Loucy (cell line): Measurements from ENCODE around the gene TRPC3.

Experiments
- H2AFZ ChIP-seq: fragments of 200-600 bp; sonication (generic); 2 replicates; pipeline ENCODE4 v1.6.0; 2016; ENCODE audit warnings: antibody characterized with exemption, mild to moderate bottlenecking, low read length, moderate library complexity
- H3F3A ChIP-seq: fragments of 200-600 bp; 2 replicates; pipeline ENCODE4 v1.6.0; 2016; ENCODE audit warnings: antibody characterized with exemption, low read depth, mild to moderate bottlenecking
- H3K27me3 ChIP-seq: fragments of 200-600 bp; sonication (generic); 2 replicates; pipeline ENCODE4 v1.6.1; 2014; ENCODE audit warnings: low read length, mild to moderate bottlenecking; ENCODE audit not compliant: insufficient read depth, poor library complexity, severe bottlenecking
- H3K36me3 ChIP-seq: fragments of 200-600 bp; sonication (generic); 2 replicates; pipeline ENCODE4 v1.6.1; 2016; ENCODE audit warnings: low read length; ENCODE audit not compliant: insufficient read depth
- H3K4me1 ChIP-seq: fragments of 200-600 bp; sonication (generic); 2 replicates; pipeline ENCODE4 v1.5.1; 2014; ENCODE audit warnings: low read length, mild to moderate bottlenecking; ENCODE audit not compliant: insufficient read depth, poor library complexity, severe bottlenecking
- H3K4me2 ChIP-seq: fragments of 200-600 bp; sonication (generic); 2 replicates; pipeline ENCODE4 v1.6.0; 2014; ENCODE audit warnings: antibody characterized with exemption, low read length, low read depth, mild to moderate bottlenecking; ENCODE audit not compliant: poor library complexity, severe bottlenecking
- H3K4me3 ChIP-seq: fragments of 200-600 bp; sonication (generic); 2 replicates; pipeline ENCODE4 v1.5.1; 2014; ENCODE audit warnings: low read length, mild to moderate bottlenecking, mixed read lengths; ENCODE audit not compliant: poor library complexity, severe bottlenecking
- H3K79me2 ChIP-seq: fragments of 200-600 bp; sonication (generic); 2 replicates; pipeline ENCODE4 v1.6.1; 2014; ENCODE audit warnings: low read length; ENCODE audit not compliant: insufficient read depth
- H3K9ac ChIP-seq: fragments of 200-600 bp; sonication (generic); 2 replicates; pipeline ENCODE4 v1.6.0; 2014; ENCODE audit warnings: mild to moderate bottlenecking, low read depth, low read length, moderate library complexity; ENCODE audit not compliant: poor library complexity, severe bottlenecking
- H3K9me2 ChIP-seq: fragments of 200-600 bp; sonication (generic); replicated peaks from 2 replicates; pipeline ENCODE4 v1.6.1; 2016; ENCODE audit warnings: low read depth, low read length, mixed read lengths
- H3K9me3 ChIP-seq: fragments of 200-600 bp; sonication (generic); 2 replicates; pipeline ENCODE4 v1.6.1; 2014; ENCODE audit warnings: mild to moderate bottlenecking, antibody characterized with exemption, low read length, low read depth; ENCODE audit not compliant: insufficient read depth
- H4K20me1 ChIP-seq: fragments of 200-600 bp; sonication (generic); 2 replicates; pipeline ENCODE4 v1.6.0; 2014; ENCODE audit warnings: antibody characterized with exemption, low read length, mild to moderate bottlenecking; ENCODE audit not compliant: insufficient read depth, poor library complexity, severe bottlenecking
- EZH2phosphoT487 ChIP-seq: fragments of 200-600 bp; IDR thresholded peaks from 2 replicates; pipeline ENCODE4 v1.6.1; 2018; ENCODE audit warnings: antibody characterized with exemption, mild to moderate bottlenecking, moderate library complexity, borderline replicate concordance
- TF ChIP-seq, protein P1 (sequence below): fragments of 200-600 bp; sonication (generic); conservative IDR thresholded peaks from 2 replicates; pipeline ENCODE4 v1.5.1; 2014; ENCODE audit warnings: mild to moderate bottlenecking, antibody characterized with exemption, low read length

TRPC3 gene

DNA sequence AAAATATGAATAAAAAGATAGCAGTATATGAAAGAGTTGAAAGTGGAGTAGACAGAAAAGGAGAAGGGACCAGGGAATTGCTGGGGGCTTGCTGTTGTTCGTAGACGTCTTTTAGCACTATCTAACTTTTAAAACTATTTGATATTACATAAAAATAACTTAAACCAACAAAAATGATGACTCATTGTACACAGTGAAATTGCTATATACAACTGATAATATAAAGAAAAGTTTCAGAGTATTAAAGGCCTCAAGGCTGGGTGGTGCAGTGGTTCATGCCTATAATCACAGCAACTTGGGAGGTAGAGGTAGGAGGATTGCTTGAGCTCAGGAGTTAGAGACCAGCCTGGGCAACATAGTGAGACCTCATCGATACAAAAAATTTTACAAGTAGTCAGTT lies 5.2 kb downstream of the TRPC3 start:
- no peak overlapping the region for H3K4me3 ChIP-seq
- H2AFZ ChIP-seq = no peak overlapping the region
- no peak overlapping the region for H3K4me2 ChIP-seq
- H3K4me1 ChIP-seq = no peaks in the 10 kb centered on the region
- no peak overlapping the region for H3K9ac ChIP-seq
- TF ChIP-seq EZH2phosphoT487 = no peak
- TF ChIP-seq, protein P1, sequence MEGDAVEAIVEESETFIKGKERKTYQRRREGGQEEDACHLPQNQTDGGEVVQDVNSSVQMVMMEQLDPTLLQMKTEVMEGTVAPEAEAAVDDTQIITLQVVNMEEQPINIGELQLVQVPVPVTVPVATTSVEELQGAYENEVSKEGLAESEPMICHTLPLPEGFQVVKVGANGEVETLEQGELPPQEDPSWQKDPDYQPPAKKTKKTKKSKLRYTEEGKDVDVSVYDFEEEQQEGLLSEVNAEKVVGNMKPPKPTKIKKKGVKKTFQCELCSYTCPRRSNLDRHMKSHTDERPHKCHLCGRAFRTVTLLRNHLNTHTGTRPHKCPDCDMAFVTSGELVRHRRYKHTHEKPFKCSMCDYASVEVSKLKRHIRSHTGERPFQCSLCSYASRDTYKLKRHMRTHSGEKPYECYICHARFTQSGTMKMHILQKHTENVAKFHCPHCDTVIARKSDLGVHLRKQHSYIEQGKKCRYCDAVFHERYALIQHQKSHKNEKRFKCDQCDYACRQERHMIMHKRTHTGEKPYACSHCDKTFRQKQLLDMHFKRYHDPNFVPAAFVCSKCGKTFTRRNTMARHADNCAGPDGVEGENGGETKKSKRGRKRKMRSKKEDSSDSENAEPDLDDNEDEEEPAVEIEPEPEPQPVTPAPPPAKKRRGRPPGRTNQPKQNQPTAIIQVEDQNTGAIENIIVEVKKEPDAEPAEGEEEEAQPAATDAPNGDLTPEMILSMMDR = no peak
- H3K9me3 ChIP-seq = no peaks in the 10 kb centered on the region
- H3K79me2 ChIP-seq = no peaks in the 10 kb centered on the region
- H3F3A ChIP-seq = no peaks in the 10 kb centered on the region
- no peaks in the 10 kb centered on the region for H3K27me3 ChIP-seq
- no peaks in the 10 kb centered on the region for H4K20me1 ChIP-seq
- no peaks in the 10 kb centered on the region for H3K9me2 ChIP-seq
- H3K36me3 ChIP-seq = no peaks in the 10 kb centered on the region

DNA sequence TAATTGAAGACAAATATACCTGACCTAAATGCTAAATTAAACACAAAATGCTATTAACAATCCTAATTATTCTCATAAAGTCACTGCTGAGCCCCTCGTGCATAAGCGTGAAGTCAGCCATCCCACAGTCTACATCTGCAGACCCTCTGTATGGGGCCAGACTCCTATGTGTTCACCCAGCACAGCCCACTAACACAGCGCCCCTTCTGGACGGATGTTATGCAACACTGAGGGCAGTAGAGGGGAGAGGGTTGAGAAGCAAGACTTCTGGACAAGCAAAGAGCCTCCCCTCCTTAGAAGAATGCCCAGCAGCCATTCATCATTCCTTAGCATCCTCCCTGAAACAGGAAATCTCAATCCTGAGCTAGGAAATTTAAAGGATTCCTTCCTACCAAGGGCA lies 7.9 kb downstream of the TRPC3 start:
- Histone ChIP-seq H3F3A (no peaks in the 10 kb centered on the region), H2AFZ (no peak overlapping the region), H3K9me2 (no peaks in the 10 kb centered on the region), H3K79me2 (no peaks in the 10 kb centered on the region), H3K27me3 (no peaks in the 10 kb centered on the region), H3K4me2 (no peak overlapping the region), H3K4me3 (no peak overlapping the region), H3K36me3 (no peaks in the 10 kb centered on the region), H3K9me3 (no peaks in the 10 kb centered on the region), H4K20me1 (no peaks in the 10 kb centered on the region), H3K9ac (no peak overlapping the region), H3K4me1 (no peaks in the 10 kb centered on the region)
- TF ChIP-seq, protein P1 = peak; percentile 45
- no peak for TF ChIP-seq EZH2phosphoT487

DNA sequence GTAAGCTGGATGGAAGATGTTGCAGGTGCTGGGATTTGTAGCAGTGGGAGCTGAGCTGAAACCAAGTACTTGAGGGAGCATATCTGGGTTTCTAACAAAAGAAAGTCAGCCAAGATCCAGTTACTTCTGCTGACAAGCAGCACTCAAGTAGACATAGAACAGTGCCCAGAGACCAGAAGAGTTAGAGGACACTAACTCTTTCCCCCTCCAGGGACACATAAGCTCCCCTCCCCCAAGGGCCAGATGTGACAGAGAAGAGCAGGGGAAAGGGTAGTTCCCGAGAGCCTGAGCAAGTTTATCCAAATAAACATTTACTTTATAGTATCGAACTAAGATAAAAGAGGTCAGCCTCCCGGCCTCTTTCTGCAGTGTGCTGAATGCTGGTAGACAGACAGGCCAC lies 12.2 kb downstream of the TRPC3 start:
- no peaks in the 10 kb centered on the region for H3K79me2 ChIP-seq
- TF ChIP-seq EZH2phosphoT487 = no peak
- TF ChIP-seq, protein P1 = no peak
- H4K20me1 ChIP-seq = no peaks in the 10 kb centered on the region
- H3K4me1 ChIP-seq = no peaks in the 10 kb centered on the region
- no peak overlapping the region for H3K9ac ChIP-seq
- no peak overlapping the region for H3K4me2 ChIP-seq
- H3F3A ChIP-seq = no peaks in the 10 kb centered on the region
- H3K9me3 ChIP-seq = no peaks in the 10 kb centered on the region
- no peaks in the 10 kb centered on the region for H3K9me2 ChIP-seq
- no peak overlapping the region for H3K4me3 ChIP-seq
- no peaks in the 10 kb centered on the region for H3K36me3 ChIP-seq
- H2AFZ ChIP-seq = no peak overlapping the region
- no peaks in the 10 kb centered on the region for H3K27me3 ChIP-seq
